ENCODE data around the gene CDSN. TPM values are rescaled to one million over a fixed set of nuclear protein-coding genes. Genes with fewer than 3 reads are reported as not detected.

Gene CDSN
- total RNA-seq, 4 donors from 2014 or later: not detected

- peaks cover 4 to 18% (median 10%) of the 10 kb centered on the region in 4 donors for H3K4me1 ChIP-seq
- DNase-seq (ENCODE audit: extremely low spot score): no peak
- H3K9me3 ChIP-seq: no peaks in the 10 kb centered on the region
- H3K27ac ChIP-seq (replicated peaks in 1 of 4): no peak overlapping the region
- intact Hi-C loops (cut with DNase I): no loop called here
- no peaks in the 10 kb centered on the region for H3K27me3 ChIP-seq
- 49% methylated on average over 2 of the region's 3 CpGs for WGBS
- no peak for TF ChIP-seq POLR2AphosphoS5 (IDR thresholded peaks at IDR 0.05)
- TF ChIP-seq POLR2A (IDR thresholded peaks at IDR 0.05; ENCODE audit: low read depth): no peak
- TF ChIP-seq, protein P1, sequence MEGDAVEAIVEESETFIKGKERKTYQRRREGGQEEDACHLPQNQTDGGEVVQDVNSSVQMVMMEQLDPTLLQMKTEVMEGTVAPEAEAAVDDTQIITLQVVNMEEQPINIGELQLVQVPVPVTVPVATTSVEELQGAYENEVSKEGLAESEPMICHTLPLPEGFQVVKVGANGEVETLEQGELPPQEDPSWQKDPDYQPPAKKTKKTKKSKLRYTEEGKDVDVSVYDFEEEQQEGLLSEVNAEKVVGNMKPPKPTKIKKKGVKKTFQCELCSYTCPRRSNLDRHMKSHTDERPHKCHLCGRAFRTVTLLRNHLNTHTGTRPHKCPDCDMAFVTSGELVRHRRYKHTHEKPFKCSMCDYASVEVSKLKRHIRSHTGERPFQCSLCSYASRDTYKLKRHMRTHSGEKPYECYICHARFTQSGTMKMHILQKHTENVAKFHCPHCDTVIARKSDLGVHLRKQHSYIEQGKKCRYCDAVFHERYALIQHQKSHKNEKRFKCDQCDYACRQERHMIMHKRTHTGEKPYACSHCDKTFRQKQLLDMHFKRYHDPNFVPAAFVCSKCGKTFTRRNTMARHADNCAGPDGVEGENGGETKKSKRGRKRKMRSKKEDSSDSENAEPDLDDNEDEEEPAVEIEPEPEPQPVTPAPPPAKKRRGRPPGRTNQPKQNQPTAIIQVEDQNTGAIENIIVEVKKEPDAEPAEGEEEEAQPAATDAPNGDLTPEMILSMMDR (IDR thresholded peaks at IDR 0.05): no peak
- TF ChIP-seq EP300 (IDR thresholded peaks at IDR 0.05): no peak
- H3K36me3 ChIP-seq: no peaks in the 10 kb centered on the region
- no peak overlapping the region for H3K4me3 ChIP-seq
Observed at GRCh38 chr6:31094389-31094881, 25.8 kb downstream of the CDSN start.

DNA sequence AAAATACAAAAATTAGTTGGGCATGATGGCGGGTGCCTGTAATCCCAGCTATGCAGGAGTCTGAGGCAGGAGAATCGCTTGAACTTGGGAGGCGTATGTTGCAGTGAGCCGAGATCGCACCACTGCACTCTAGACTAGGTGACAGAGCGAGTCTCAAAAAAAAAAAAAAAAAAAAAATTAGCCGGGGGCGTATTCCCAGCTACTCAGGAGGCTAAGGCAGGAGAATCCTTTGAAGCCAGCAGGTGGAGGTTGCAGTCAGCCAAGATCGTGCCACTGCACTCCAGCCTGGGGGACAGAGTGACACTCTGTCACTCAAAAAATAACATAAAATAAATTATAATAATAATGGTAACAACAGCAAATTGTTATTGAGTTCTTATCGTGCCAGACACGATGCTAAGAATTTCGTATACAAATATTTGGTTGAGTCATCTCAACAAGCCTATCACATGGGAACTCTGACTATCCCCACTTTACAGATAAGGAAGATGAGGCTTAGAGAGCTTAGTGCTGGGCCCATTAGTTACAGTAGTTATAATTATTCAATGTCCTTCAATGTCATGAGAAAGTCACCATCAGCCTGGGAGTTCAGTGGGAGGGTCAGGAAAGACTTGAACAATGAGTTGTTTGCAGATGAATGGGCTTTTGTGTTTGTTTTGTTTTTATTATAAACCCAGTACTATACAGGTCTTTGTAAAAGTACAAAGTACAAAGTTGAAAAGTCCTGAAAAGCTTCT lies 27.3 kb downstream of the CDSN start:
- no peak overlapping the region for H3K27ac ChIP-seq (replicated peaks in 1 of 4)
- DNase-seq (ENCODE audit: extremely low spot score): no peak
- H3K27me3 ChIP-seq: no peaks in the 10 kb centered on the region
- H3K4me3 ChIP-seq: no peak overlapping the region
- WGBS: 87% methylated on average over 12 of the region's 12 CpGs
- no peak for TF ChIP-seq POLR2A (IDR thresholded peaks at IDR 0.05; ENCODE audit: low read depth)
- no peak for TF ChIP-seq EP300 (IDR thresholded peaks at IDR 0.05)
- TF ChIP-seq POLR2AphosphoS5 (IDR thresholded peaks at IDR 0.05): no peak
- TF ChIP-seq, protein P1 (IDR thresholded peaks at IDR 0.05): no peak
- H3K9me3 ChIP-seq: no peaks in the 10 kb centered on the region
- H3K4me1 ChIP-seq: peaks cover 4 to 18% (median 10%) of the 10 kb centered on the region in 4 donors
- intact Hi-C loops (cut with DNase I): no loop called here
- H3K36me3 ChIP-seq: no peaks in the 10 kb centered on the region

- no peak for DNase-seq (ENCODE audit: extremely low spot score)
- no peaks in the 10 kb centered on the region for H3K27me3 ChIP-seq
- intact Hi-C loops (cut with DNase I): no loop called here
- no peak overlapping the region for H3K4me3 ChIP-seq
- H3K36me3 ChIP-seq: no peaks in the 10 kb centered on the region
- no peak overlapping the region for H3K27ac ChIP-seq (replicated peaks in 1 of 4)
- whole genome bisulfite sequencing: 98% methylated on average over 2 of the region's 2 CpGs
- TF ChIP-seq, protein P1 (IDR thresholded peaks at IDR 0.05): no peak
- no peak for TF ChIP-seq POLR2AphosphoS5 (IDR thresholded peaks at IDR 0.05)
- no peak for TF ChIP-seq POLR2A (IDR thresholded peaks at IDR 0.05; ENCODE audit: low read depth)
- no peak for TF ChIP-seq EP300 (IDR thresholded peaks at IDR 0.05)
- peaks cover 9 to 19% (median 11%) of the 10 kb centered on the region in 4 donors for H3K4me1 ChIP-seq
- no peaks in the 10 kb centered on the region for H3K9me3 ChIP-seq
Observed at GRCh38 chr6:31092238-31092637, 28.0 kb downstream of the CDSN start.

DNA sequence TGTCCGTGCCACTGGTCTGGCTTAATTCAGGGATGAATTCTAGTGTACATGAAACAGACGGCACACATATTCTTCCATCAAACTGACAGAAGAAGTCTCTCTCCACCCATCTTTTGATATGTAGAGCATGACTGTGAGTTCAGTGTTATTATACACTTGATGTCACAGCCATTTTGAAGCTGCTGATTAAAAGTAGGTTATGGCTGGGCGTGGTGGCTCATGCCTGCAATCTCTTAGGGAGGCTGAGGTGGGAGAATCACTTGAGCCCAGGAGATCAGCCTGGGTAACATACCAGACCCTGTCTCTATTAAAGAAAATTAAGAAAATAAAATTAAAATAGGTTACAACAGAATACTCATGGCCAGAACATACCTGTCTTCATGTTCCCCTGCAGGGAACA lies 28.6 kb downstream of the CDSN start:
- no peak for DNase-seq (ENCODE audit: extremely low spot score)
- WGBS: 48% methylated on average over 3 of the region's 3 CpGs
- Histone ChIP-seq H3K27ac (replicated peaks in 1 of 4) (no peak overlapping the region), H3K4me3 (no peak overlapping the region), H3K36me3 (no peaks in the 10 kb centered on the region), H3K27me3 (no peaks in the 10 kb centered on the region), H3K9me3 (no peaks in the 10 kb centered on the region), H3K4me1 (peaks cover 10 to 24% (median 13%) of the 10 kb centered on the region in 4 donors)
- intact Hi-C loops (cut with DNase I): no loop called here
- TF ChIP-seq POLR2AphosphoS5 (IDR thresholded peaks at IDR 0.05) (no peak), EP300 (IDR thresholded peaks at IDR 0.05) (no peak), POLR2A (IDR thresholded peaks at IDR 0.05; ENCODE audit: low read depth) (no peak)
- TF ChIP-seq, protein P1 (IDR thresholded peaks at IDR 0.05): no peak

Data from esophagus muscularis mucosa (tissue), 4 donors.